ENCODE results near the gene EBLN2.

EBLN2 gene

GRCh38 chr3:73108750-73109149 is 47.3 kb downstream of the EBLN2 start:
- no peak for DNase-seq

GRCh38 chr3:73110530-73110929 is 49.1 kb downstream of the EBLN2 start:
- DNase-seq: no peak

Measured in activated naive CD4-positive, alpha-beta T cell (primary cell).